NCI-H345 treated with DMSO at 0.1 percent for 48 hours (cell line): ENCODE results near the gene BAK1.

Source experiments
- DNase-seq: peaks from one replicate; lab custom pipeline; 2025; ENCODE audit not compliant: unreplicated experiment; lab: John Stamatoyannopoulos, UW

Gene BAK1

DNA sequence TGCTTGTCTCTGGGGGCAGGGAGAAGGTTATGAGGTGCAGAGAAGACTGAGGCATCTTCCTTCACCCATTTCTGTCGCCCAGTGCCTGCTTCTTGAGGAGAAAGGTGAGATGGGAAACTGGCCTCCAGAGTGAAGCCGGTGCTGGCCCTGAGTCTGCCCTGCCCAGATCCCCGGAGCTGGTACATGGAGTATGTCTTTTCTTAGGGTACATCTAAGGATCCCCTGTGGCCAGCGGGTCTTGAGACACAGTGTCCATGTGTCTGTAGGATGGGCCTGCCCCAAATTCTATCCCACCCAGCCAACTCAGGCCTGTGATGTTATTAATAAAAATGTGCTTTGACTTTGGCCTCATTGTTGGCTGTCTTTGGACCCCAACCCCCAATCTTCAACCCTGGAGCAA, 8.8 kb upstream of the BAK1 start:
- no peak for DNase-seq

GRCh38 chr6:33587529-33587928, 7.5 kb upstream of the BAK1 start:
- DNase-seq: no peak

- DNase-seq: no peak
Measured at GRCh38 chr6:33586108-33586640, 6.1 kb upstream of the BAK1 start.

- DNase-seq: peak; percentile 24
Measured at GRCh38 chr6:33585403-33586107, 5.5 kb upstream of the BAK1 start.

GRCh38 chr6:33584700-33585402, 4.8 kb upstream of the BAK1 start:
- no peak for DNase-seq

- DNase-seq: no peak
Measured at GRCh38 chr6:33583591-33584155, 3.6 kb upstream of the BAK1 start.

DNA sequence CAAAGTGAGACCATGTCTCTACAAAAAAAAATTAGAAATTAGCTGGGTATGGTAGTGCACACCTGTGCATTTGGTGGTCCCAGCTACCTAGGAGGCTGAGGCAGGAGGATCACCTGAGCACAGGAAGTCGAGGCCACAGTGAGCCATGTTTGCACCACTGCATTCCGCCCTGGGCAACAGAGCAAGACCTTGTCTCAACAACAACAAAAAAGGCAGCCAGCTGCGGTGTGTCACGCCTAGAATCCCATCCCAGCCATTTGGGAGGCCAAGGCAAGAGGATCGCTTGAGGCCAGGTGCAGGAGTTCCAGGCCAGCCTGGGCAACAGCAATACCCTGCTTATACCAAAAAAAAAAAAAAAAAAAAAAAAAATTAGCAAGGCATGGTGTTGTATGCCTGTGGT, 1.1 kb upstream of the BAK1 start:
- no peak for DNase-seq

- DNase-seq: no peak
Measured at GRCh38 chr6:33578588-33579011, 1.5 kb downstream of the BAK1 start.

GRCh38 chr6:33578164-33578563, 1.9 kb downstream of the BAK1 start:
- DNase-seq: no peak

GRCh38 chr6:33577718-33578117, 2.4 kb downstream of the BAK1 start:
- DNase-seq: no peak

GRCh38 chr6:33577106-33577535, 3.0 kb downstream of the BAK1 start:
- no peak for DNase-seq

- DNase-seq: no peak
Measured at GRCh38 chr6:33576668-33577067, 3.4 kb downstream of the BAK1 start.

DNA sequence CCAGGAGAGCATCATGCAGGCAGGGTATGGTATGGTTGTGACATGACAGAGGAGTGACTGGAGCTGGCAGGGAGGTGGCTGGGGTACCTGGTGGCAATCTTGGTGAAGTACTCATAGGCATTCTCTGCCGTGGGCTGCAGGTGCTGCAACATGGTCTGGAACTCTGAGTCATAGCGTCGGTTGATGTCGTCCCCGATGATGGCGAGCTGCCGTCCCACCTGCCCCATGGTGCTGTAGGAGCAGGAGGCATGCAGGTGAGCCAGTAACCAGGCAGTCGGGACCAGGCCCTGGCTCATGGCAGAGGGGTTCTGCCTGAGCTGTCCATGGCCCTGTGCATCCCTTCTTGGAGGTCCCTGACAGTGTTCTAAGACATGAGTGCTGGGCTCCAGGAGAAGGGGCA, 4.9 kb downstream of the BAK1 start:
- DNase-seq: no peak

DNA sequence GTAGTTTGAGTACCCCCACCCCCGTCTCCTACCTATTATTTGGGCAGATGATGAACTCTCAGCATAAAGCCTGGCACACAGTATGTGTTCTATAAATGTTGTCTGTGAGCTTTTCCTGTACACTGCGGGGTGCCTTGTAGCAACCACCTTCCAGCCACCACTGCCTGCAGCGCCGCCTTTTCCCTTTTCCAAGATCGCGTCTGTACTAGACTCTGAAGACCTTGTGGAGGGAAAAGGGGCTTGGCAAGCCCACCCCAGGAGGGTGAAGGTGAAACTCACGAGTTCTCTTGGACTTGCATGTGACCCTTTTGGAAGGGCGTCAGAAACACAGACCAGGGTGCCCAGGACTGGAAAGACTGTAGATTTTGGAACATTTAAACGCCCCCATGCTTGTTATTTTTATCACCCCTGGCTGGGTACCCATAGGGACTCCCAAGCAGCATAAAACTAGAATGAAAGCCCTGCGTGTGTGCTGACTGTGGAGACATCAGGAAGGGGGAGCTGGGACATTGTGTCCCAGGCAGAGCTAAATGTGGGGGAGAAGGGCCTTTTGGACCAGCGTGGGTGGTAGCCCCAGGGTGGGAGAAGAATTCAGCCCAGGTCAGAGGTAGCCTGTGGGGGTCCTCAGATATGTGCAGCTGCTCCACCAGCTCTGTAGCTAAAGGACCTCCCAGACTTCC, 8.3 kb downstream of the BAK1 start:
- no peak for DNase-seq

DNA sequence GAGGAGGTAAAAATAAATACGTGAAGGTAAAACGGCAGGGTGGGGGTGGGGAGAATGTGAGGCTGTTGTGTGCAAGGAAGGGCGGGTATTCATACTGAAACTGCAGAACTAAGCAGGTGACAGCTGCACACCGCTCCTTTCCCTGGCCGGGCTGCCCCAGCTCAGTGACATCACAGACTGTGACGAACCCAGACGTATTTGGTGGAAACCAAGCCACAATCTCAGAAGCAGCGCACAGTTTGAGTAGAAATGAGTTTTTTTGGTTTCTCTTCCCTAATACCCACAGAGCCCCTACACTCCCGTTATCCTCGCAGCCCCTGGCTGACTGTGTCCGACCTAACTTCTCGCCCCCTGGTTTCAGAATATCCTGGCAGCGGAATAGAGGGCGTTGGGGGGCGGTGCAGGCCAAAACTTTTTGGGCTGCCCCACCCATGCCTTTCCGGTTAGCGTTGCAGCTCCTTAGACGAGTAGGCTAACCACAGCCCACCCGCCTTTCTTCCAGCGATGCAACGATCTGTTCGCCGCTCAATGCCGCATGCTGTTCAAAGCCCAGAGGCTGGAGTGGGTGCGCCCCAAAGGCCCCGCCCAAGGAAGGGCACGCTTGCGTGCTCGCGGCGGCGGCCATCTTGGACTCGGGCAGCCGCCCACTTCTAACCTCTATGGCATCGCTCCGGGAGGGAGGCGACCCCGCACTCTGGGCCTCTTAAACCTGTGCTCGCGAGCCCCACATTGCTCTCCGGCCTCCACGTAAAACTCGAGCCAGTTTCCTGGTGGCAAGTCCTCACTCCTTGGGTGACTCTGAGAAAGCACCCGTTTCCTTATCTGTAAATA, 9.1 kb downstream of the BAK1 start:
- peak; percentile 66 for DNase-seq

DNA sequence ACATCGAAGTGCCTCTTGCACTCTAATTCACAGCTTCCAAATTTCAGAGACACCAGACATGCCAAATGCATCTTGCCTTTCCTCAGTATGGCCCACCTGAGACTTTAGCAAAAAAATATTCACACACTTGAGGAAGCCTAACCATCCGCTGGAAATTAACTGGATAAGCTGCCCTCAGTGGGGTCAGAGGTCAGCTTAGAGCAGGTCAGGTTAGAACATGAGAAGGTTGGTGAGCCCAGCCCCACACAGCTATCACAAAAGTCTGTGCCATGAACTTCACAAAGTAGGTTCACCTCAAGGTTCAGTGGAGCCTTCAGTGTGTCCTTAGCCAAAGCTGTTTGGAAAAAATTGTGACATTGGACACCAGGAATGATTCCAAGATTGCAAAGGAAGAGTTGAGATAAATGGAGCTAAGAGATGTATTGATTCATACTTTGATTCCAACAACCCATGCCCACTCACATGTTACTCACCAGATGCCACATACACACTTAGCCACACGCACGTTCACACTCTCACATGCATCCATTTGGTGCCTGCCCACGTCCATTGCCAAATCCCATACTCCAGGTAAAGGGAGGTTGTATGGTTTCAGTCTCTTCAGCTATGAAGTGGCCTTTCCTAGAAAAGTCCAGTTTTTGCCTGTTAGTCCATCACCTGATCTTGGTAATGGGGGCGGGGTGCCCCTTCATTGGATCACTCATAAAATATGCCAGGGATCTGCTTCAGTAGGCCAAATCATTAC, 11.1 kb downstream of the BAK1 start:
- no peak for DNase-seq

- no peak for DNase-seq
Measured at GRCh38 chr6:33567836-33568235, 12.2 kb downstream of the BAK1 start.

GRCh38 chr6:33566182-33567084, 13.6 kb downstream of the BAK1 start:
- no peak for DNase-seq

- DNase-seq: no peak
Measured at GRCh38 chr6:33558801-33559200, 21.3 kb downstream of the BAK1 start.
